GM23338 (cell line): Measurements from ENCODE around the gene PEX13. TPM values are rescaled to one million over a fixed set of nuclear protein-coding genes. Genes with fewer than 3 reads are reported as not detected.

Experiments
- ATAC-seq: fragments of 200-7000 bp; cut with Tn5 transposase; 3 replicates; pipeline ENCODE4 v1.9.1; 2020
- DNase-seq: peaks from one replicate; pipeline ENCODE4 v3.0.0-alpha.2; 2015; ENCODE audit warnings: low spot score
- H2AFZ ChIP-seq: fragments of 200-600 bp; sonication (generic); 2 replicates; pipeline ENCODE4 v1.8.0; 2016; ENCODE audit warnings: antibody characterized with exemption, mild to moderate bottlenecking, moderate library complexity
- H3F3A ChIP-seq: fragments of 200-600 bp; sonication (generic); replicated peaks from 2 replicates; pipeline ENCODE4 v1.8.0; 2017; ENCODE audit warnings: antibody characterized with exemption, mixed run types, low read depth
- H3K27ac ChIP-seq: fragments of 200-600 bp; sonication (generic); 2 replicates; pipeline ENCODE4 v1.6.1; 2016; ENCODE audit warnings: low read depth
- H3K27me3 ChIP-seq: fragments of 200-600 bp; sonication (generic); 2 replicates; pipeline ENCODE4 v1.8.0; 2016; ENCODE audit warnings: mild to moderate bottlenecking, mixed run types, moderate library complexity; ENCODE audit not compliant: insufficient read depth
- H3K36me3 ChIP-seq: fragments of 200-600 bp; sonication (generic); 2 replicates; pipeline ENCODE4 v1.8.0; 2016; ENCODE audit warnings: mild to moderate bottlenecking; ENCODE audit not compliant: insufficient read depth
- H3K4me1 ChIP-seq: fragments of 200-600 bp; sonication (generic); 2 replicates; pipeline ENCODE4 v1.8.0; 2016; ENCODE audit warnings: mild to moderate bottlenecking, moderate library complexity; ENCODE audit not compliant: insufficient read depth
- H3K4me2 ChIP-seq: fragments of 200-600 bp; sonication (generic); 2 replicates; pipeline ENCODE4 v1.7.1; 2017; ENCODE audit warnings: mixed run types
- H3K4me3 ChIP-seq: fragments of 200-600 bp; sonication (generic); 2 replicates; pipeline ENCODE4 v1.6.1; 2016; ENCODE audit warnings: mixed run types
- H3K79me2 ChIP-seq: fragments of 200-600 bp; sonication (generic); replicated peaks from 2 replicates; pipeline ENCODE4 v1.8.0; 2017; ENCODE audit warnings: mild to moderate bottlenecking; ENCODE audit not compliant: insufficient read depth
- H3K9me2 ChIP-seq: fragments of 200-600 bp; sonication (generic); 2 replicates; pipeline ENCODE4 v1.8.0; 2017; ENCODE audit not compliant: insufficient read depth
- H4K20me1 ChIP-seq: fragments of 200-600 bp; sonication (generic); replicated peaks from 2 replicates; pipeline ENCODE4 v1.8.0; 2017; ENCODE audit warnings: mild to moderate bottlenecking; ENCODE audit not compliant: insufficient read depth
- H3K27ac Mint-ChIP-seq: 2 replicates; pipeline ENCODE4 v1.8.0; 2020; ENCODE audit warnings: inconsistent platforms, mild to moderate bottlenecking, moderate library complexity, mixed read lengths
- H3K27me3 Mint-ChIP-seq: 3 replicates; pipeline ENCODE4 v1.8.0; 2022; ENCODE audit warnings: low read depth, mild to moderate bottlenecking, moderate library complexity, mixed read lengths, inconsistent platforms; ENCODE audit not compliant: insufficient read depth, poor library complexity
- H3K36me3 Mint-ChIP-seq: 3 replicates; pipeline ENCODE4 v1.8.0; 2021; ENCODE audit warnings: low read depth, mild to moderate bottlenecking, inconsistent platforms, moderate library complexity, mixed read lengths
- H3K4me1 Mint-ChIP-seq: 3 replicates; pipeline ENCODE4 v1.8.0; 2020; ENCODE audit warnings: mild to moderate bottlenecking, inconsistent platforms, mixed read lengths
- H3K4me3 Mint-ChIP-seq: 3 replicates; pipeline ENCODE4 v1.8.0; 2021; ENCODE audit warnings: moderate library complexity, mild to moderate bottlenecking, inconsistent platforms, mixed read lengths
- H3K9me3 Mint-ChIP-seq: 3 replicates; pipeline ENCODE4 v1.8.0; 2020; ENCODE audit warnings: moderate library complexity, mild to moderate bottlenecking, inconsistent platforms, mixed read lengths
- CREB1 ChIP-seq: fragments of 250-450 bp; sonication (Bioruptor Pico); IDR thresholded peaks from 2 replicates; pipeline ENCODE4 v1.5.0; 2020; ENCODE audit warnings: low read depth, mild to moderate bottlenecking, moderate library complexity
- EZH2 ChIP-seq: fragments of 200-600 bp; sonication (generic); IDR thresholded peaks from one replicate; pipeline ENCODE4 v1.8.0; 2017; ENCODE audit warnings: antibody characterized with exemption, mild to moderate bottlenecking, low read depth; ENCODE audit not compliant: unreplicated experiment
- EZH2phosphoT487 ChIP-seq: fragments of 200-600 bp; sonication (generic); IDR thresholded peaks from one replicate; pipeline ENCODE4 v1.8.1; 2018; ENCODE audit warnings: antibody characterized with exemption; ENCODE audit not compliant: unreplicated experiment
- JUNB ChIP-seq: IDR thresholded peaks from one replicate; pipeline ENCODE4 v1.6.1; 2016; ENCODE audit warnings: antibody characterized with exemption; ENCODE audit not compliant: unreplicated experiment
- NANOG ChIP-seq: IDR thresholded peaks from 2 replicates; pipeline ENCODE4 v1.6.1; 2016; ENCODE audit warnings: antibody characterized with exemption, borderline replicate concordance
- POLR2AphosphoS5 ChIP-seq: IDR thresholded peaks from 2 replicates; pipeline ENCODE4 v1.6.1; 2016; ENCODE audit warnings: antibody characterized with exemption, low read depth
- REST ChIP-seq: IDR thresholded peaks from one replicate; pipeline ENCODE4 v1.6.1; 2018; ENCODE audit warnings: antibody characterized with exemption; ENCODE audit not compliant: unreplicated experiment
- STAT1 ChIP-seq: IDR thresholded peaks from one replicate; pipeline ENCODE4 v1.6.1; 2016; ENCODE audit warnings: antibody characterized with exemption; ENCODE audit not compliant: unreplicated experiment
- ZNF331 ChIP-seq: fragments of 250-450 bp; sonication (Bioruptor Pico); IDR thresholded peaks from 2 replicates; pipeline ENCODE4 v1.5.0; 2020; ENCODE audit warnings: low read depth, mild to moderate bottlenecking, moderate library complexity
- long read RNA-seq: library from polyadenylated mRNA; unstranded; transcript quantifications from one replicate; pipeline ENCODE4 v2.0.0, GENCODE V29; 2020; ENCODE audit not compliant: unreplicated experiment
- polyA plus RNA-seq: library from polyadenylated mRNA; unstranded; fragments of >200 nt; fragmentation: Nextera tagmentation; extraction: Ambion mirVana; gene quantifications from 2 replicates; pipeline ENCODE4 v1.2.1, GENCODE V29; 2016
- total RNA-seq: library from RNA; depleted of rRNA; stranded (reverse); fragments of >200 nt; shearing (Covaris generic); gene quantifications from 2 replicates; pipeline ENCODE4 v1.2.3, GENCODE V29; 2014; rRNA removed
- TF ChIP-seq, protein P1 (sequence below): IDR thresholded peaks from 2 replicates; pipeline ENCODE4 v1.6.1; 2016; ENCODE audit warnings: antibody characterized with exemption

PEX13 gene, protein sequence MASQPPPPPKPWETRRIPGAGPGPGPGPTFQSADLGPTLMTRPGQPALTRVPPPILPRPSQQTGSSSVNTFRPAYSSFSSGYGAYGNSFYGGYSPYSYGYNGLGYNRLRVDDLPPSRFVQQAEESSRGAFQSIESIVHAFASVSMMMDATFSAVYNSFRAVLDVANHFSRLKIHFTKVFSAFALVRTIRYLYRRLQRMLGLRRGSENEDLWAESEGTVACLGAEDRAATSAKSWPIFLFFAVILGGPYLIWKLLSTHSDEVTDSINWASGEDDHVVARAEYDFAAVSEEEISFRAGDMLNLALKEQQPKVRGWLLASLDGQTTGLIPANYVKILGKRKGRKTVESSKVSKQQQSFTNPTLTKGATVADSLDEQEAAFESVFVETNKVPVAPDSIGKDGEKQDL
- total RNA-seq, result 29.2 and 35.1 TPM in 2 replicates
- polyA plus RNA-seq, result 15.8 and 16.9 TPM in 2 replicates
- long read RNA-seq, full-length matches to known transcripts, result 14 of 18 reads
- long read RNA-seq, partial matches to known transcripts, result 3 of 18 reads
- long read RNA-seq, other reads (novel, unspliced or antisense), result 1 of 18 reads

GRCh38 chr2:61017556-61018317 is at the start of gene PEX13, which contains the start of gene PUS10:
TSS of gene PEX13 (plus strand) at chr2:61017720. CDS start at chr2:61017760, 40 bp downstream.
TSS of gene PUS10 (minus strand) at chr2:61018255. CDS start at chr2:61011890, 6,365 bp downstream.
- peak within 1 kb of the TSS; percentile 100 for H3K27ac Mint-ChIP-seq
- peak within 1 kb of the TSS; percentile 98 for H3K4me3 Mint-ChIP-seq
- H3K4me1 Mint-ChIP-seq, result peaks cover 14% of the 10 kb centered on the region
- peaks cover 43% of the 10 kb centered on the region for H3K79me2 ChIP-seq
- H3K27me3 ChIP-seq, result no peaks in the 10 kb centered on the region
- H3K27ac ChIP-seq, result peak within 1 kb of the TSS; percentile 98
- peaks cover 17% of the 10 kb centered on the region; the same call in 2 of the 3 replicates for H3K36me3 Mint-ChIP-seq
- H3K9me3 Mint-ChIP-seq, result no peaks in the 10 kb centered on the region
- peak within 1 kb of the TSS; percentile 85 for H3K4me2 ChIP-seq
- H2AFZ ChIP-seq, result peak within 1 kb of the TSS; percentile 99
- DNase-seq, result peak; percentile 86
- TF ChIP-seq NANOG, result no peak
- peak; percentile 62 for TF ChIP-seq POLR2AphosphoS5
- TF ChIP-seq, protein P1, sequence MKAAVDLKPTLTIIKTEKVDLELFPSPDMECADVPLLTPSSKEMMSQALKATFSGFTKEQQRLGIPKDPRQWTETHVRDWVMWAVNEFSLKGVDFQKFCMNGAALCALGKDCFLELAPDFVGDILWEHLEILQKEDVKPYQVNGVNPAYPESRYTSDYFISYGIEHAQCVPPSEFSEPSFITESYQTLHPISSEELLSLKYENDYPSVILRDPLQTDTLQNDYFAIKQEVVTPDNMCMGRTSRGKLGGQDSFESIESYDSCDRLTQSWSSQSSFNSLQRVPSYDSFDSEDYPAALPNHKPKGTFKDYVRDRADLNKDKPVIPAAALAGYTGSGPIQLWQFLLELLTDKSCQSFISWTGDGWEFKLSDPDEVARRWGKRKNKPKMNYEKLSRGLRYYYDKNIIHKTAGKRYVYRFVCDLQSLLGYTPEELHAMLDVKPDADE, result no peak; the same call in 1 of the 2 replicates
- no peak for TF ChIP-seq REST
- H3K4me3 ChIP-seq, result peak within 1 kb of the TSS; percentile 57
- ATAC-seq, result peak; percentile 95
- no peaks in the 10 kb centered on the region for H4K20me1 ChIP-seq
- H3K9me2 ChIP-seq, result no peaks in the 10 kb centered on the region
- H3K4me1 ChIP-seq, result peaks cover 14% of the 10 kb centered on the region
- H3K36me3 ChIP-seq, result no peaks in the 10 kb centered on the region
- peaks cover 4% of the 10 kb centered on the region for H3K27me3 Mint-ChIP-seq
- H3F3A ChIP-seq, result no peaks in the 10 kb centered on the region

- Histone ChIP-seq H3K4me2 (no peak overlapping the region), H3K4me3 (no peak overlapping the region), H2AFZ (peak overlapping the region; percentile 12; the same call in 1 of the 2 replicates), H3K36me3 (no peaks in the 10 kb centered on the region), H3K27me3 (no peaks in the 10 kb centered on the region), H3K27ac (no peak overlapping the region), H4K20me1 (no peaks in the 10 kb centered on the region), H3K79me2 (no peaks in the 10 kb centered on the region), H3K4me1 (no peaks in the 10 kb centered on the region), H3F3A (no peaks in the 10 kb centered on the region), H3K9me2 (no peaks in the 10 kb centered on the region)
- Mint-ChIP-seq H3K4me3 (no peak overlapping the region), H3K27me3 (peaks cover 4% of the 10 kb centered on the region), H3K9me3 (no peaks in the 10 kb centered on the region), H3K27ac (no peak overlapping the region), H3K4me1 (no peaks in the 10 kb centered on the region), H3K36me3 (no peaks in the 10 kb centered on the region)
- ATAC-seq (peak; percentile 79), DNase-seq (peak; percentile 23)
- no peak for TF ChIP-seq CREB1 (CRISPR knock-in tag)
- TF ChIP-seq POLR2AphosphoS5, result no peak
- TF ChIP-seq NANOG, result no peak
- no peak for TF ChIP-seq EZH2phosphoT487
- no peak for TF ChIP-seq STAT1
- no peak for TF ChIP-seq ZNF331 (CRISPR knock-in tag)
- no peak for TF ChIP-seq EZH2
- TF ChIP-seq JUNB, result no peak
- TF ChIP-seq, protein P1, result no peak
Observed at GRCh38 chr2:60972889-60973656, 44.4 kb upstream of the PEX13 start.
